Heart left ventricle (tissue), 16 donors: ENCODE results near the gene ANAPC2. TPM values are rescaled to one million over a fixed set of nuclear protein-coding genes. Genes with fewer than 3 reads are reported as not detected.

Source experiments
- ATAC-seq, 4 donors: fragments of 200-7000 bp; cut with Tn5 transposase; one replicate each; pipeline ENCODE4 v1.9.1; 2020 to 2022; ENCODE audit warnings: moderate library complexity in 4 of 4, mild to moderate bottlenecking in 3 of 4, moderate number of reproducible peaks in 1 of 4
- DNase-seq, 5 donors: peaks; one replicate each; pipeline ENCODE4 v3.0.0-alpha.2; 2020
- H3K27ac ChIP-seq, 12 donors: fragments of 200-600 bp; sonication (generic) in 4 of 12; one replicate each; pipeline versions ENCODE4 v1.5.0 to v1.8.0; 2016 to 2022; ENCODE audit warnings: mild to moderate bottlenecking in 2 of 12
- H3K27me3 ChIP-seq, 9 donors: fragments of 200-600 bp; sonication (generic) in 2 of 9; one replicate each; pipeline versions ENCODE4 v1.5.1 to v1.8.0; 2016 to 2022; ENCODE audit warnings: mild to moderate bottlenecking in 3 of 9
- H3K36me3 ChIP-seq, 9 donors: fragments of 200-600 bp; sonication (generic) in 2 of 9; one replicate each; pipeline versions ENCODE4 v1.5.0 to v1.8.0; 2018 to 2022; ENCODE audit warnings: mild to moderate bottlenecking in 2 of 9
- H3K4me1 ChIP-seq, 12 donors: fragments of 200-600 bp; sonication (generic) in 4 of 12; one replicate each; pipeline versions ENCODE4 v1.5.0 to v1.8.0; 2016 to 2022; ENCODE audit warnings: mild to moderate bottlenecking in 3 of 12
- H3K4me3 ChIP-seq, 12 donors: fragments of 200-600 bp; sonication (generic) in 4 of 12; one replicate each; pipeline versions ENCODE4 v1.5.0 to v1.8.0; 2017 to 2022; ENCODE audit warnings: mild to moderate bottlenecking in 9 of 12, moderate library complexity in 4 of 12
- H3K9me3 ChIP-seq, 12 donors: fragments of 200-600 bp; sonication (generic) in 4 of 12; one replicate each; pipeline versions ENCODE4 v1.5.0 to v1.8.0; 2016 to 2022; ENCODE audit warnings: mild to moderate bottlenecking in 1 of 12
- POLR2A ChIP-seq, 2 donors: fragments of 450-650 bp; IDR thresholded peaks; one replicate each; pipeline ENCODE4 v1.6.1; 2017; ENCODE audit warnings: antibody characterized with exemption in 2 of 2, mild to moderate bottlenecking in 2 of 2, moderate library complexity in 2 of 2
- WGBS, 4 donors: extraction: QIAGEN DNeasy Blood & Tissue Kit in 2 of 4; methylation state at CpG; one replicate each; pipeline versions ENCODE4 v1.1.5 to v1.1.7; 2013 to 2018; 5-methylcytosine and 5-hydroxymethylcytosine counted together
- intact Hi-C, 10 donors: fragments of 100-400 bp; cut with DNase I; formaldehyde crosslinking; loops; one replicate each; pipeline versions ENCODE4 v1.11.1 to v1.14.2; 2022
- polyA plus RNA-seq, 2 donors: library from polyadenylated mRNA; stranded (reverse); fragments of 200-250 nt; gene quantifications; one replicate each; pipeline ENCODE4 v1.2.3, GENCODE V29; 2013
- total RNA-seq, 9 donors: library from RNA; depleted of rRNA in 2 of 9; stranded (reverse); fragments of >200 nt in 2 of 9; fragmentation: NEBNext Ultra II Directional in 3 of 9; extraction: Animal tissue kit (Norgen Biotek cat#: 25700) in 3 of 9; gene quantifications; one replicate each; pipeline versions ENCODE4 v1.1.0 to v1.2.4, GENCODE V29; 2016 to 2023
- TF ChIP-seq, protein P1 (sequence below), 12 donors: fragments of 200-600 bp; sonication (generic) in 4 of 12; IDR thresholded peaks; one replicate each; pipeline versions ENCODE4 v1.5.0 to v1.8.0; 2018 to 2022; ENCODE audit warnings: antibody characterized with exemption in 12 of 12, mild to moderate bottlenecking in 5 of 12
- donor health status: ischemic (EF 13 %, LVEDD 7.1; RV severe dilation, severe dysfunction).
- donor health status: healthy with polysubstance abuse.
- donor health status: DM: no; HTN: yes; CAD: no.
- donor health status: DM: no; HTN: no; CAD: no.
- donor health status: ischemic (EF 25% LVEDD 6.9; RV normal size, moderate dysfunction).
- donor health status: ischemic (EF 25% LVEDD 5.7; RV mildly dilated, moderate dysfunction).
- donor health status: healthy.
- donor health status: DM: yes; HTN: yes; CAD: no.
- donor health status: ischemic (EF 35%, LVEDD 5.7; RV mildly dilated, moderate dysfunction).
- donor health status: nonischemic (EF 11% LVEDD 7.7; RV severe dilation, severe dysfunction).
- donor health status: DM: yes; HTN: yes; CAD: no.
- donor health status: PGD.
- donor health status: ischemic (EF 29% LVEDD 5.4; RV normal size, mild dysfunction).
- donor health status: nonischemic (EF 23%, LVEDD 6.1; RV moderate dilation, normal function).

Gene ANAPC2
- total and polyA plus RNA-seq, 11 donors = 14.3 to 35.9 (median 28.9) TPM

DNA sequence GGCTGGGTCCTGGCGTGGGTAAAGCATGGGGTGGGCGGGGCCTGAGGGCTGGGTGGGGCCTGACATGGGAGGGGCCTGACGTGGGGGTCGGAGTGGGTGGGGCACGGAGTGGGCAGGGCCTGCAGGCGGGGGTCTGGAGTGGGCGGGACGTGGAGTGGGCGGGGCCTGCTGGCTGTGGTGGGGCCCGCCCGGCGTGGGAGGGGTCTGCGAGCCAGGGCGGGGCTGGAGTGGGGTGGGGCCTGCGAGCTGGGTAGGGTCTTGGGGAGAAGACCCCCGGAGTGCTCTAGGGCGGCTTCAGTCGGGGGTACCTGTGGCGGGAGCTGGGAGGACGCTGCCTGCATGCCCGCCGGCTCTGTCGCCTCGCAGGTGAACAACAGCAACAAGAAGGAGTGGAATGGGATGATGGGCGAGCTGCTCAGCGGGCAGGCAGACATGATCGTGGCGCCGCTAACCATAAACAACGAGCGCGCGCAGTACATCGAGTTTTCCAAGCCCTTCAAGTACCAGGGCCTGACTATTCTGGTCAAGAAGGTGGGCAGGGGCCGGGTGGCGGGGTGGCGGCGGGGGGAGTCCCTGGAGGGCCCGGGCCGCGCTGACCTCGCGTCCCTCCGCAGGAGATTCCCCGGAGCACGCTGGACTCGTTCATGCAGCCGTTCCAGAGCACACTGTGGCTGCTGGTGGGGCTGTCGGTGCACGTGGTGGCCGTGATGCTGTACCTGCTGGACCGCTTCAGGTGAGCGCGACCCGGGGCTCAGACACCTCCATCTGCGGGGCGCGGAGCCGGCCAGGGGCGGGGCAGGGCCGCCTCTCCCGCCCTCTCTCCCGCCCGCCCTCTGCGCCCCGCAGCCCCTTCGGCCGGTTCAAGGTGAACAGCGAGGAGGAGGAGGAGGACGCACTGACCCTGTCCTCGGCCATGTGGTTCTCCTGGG lies 26.5 kb downstream of the ANAPC2 start:
- DNase-seq (no peak), ATAC-seq (no peak)
- intact Hi-C loops = no loop called here
- 6 to 9% (median 8%) methylated on average over 16 to 69 of the region's 71 CpGs for WGBS, 4 donors
- Histone ChIP-seq H3K4me1 (peaks cover 0 to 24% (median 10%) of the 10 kb centered on the region in 12 donors), H3K9me3 (no peaks in the 10 kb centered on the region), H3K4me3 (no peak overlapping the region), H3K27ac (no peak overlapping the region), H3K27me3 (peaks cover 68 to 100% (median 93%) of the 10 kb centered on the region in 9 donors), H3K36me3 (no peaks in the 10 kb centered on the region)
- TF ChIP-seq, protein P1, sequence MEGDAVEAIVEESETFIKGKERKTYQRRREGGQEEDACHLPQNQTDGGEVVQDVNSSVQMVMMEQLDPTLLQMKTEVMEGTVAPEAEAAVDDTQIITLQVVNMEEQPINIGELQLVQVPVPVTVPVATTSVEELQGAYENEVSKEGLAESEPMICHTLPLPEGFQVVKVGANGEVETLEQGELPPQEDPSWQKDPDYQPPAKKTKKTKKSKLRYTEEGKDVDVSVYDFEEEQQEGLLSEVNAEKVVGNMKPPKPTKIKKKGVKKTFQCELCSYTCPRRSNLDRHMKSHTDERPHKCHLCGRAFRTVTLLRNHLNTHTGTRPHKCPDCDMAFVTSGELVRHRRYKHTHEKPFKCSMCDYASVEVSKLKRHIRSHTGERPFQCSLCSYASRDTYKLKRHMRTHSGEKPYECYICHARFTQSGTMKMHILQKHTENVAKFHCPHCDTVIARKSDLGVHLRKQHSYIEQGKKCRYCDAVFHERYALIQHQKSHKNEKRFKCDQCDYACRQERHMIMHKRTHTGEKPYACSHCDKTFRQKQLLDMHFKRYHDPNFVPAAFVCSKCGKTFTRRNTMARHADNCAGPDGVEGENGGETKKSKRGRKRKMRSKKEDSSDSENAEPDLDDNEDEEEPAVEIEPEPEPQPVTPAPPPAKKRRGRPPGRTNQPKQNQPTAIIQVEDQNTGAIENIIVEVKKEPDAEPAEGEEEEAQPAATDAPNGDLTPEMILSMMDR (IDR thresholded peaks at IDR 0.05) = no peak
- TF ChIP-seq POLR2A (IDR thresholded peaks at IDR 0.05) = no peak

DNA sequence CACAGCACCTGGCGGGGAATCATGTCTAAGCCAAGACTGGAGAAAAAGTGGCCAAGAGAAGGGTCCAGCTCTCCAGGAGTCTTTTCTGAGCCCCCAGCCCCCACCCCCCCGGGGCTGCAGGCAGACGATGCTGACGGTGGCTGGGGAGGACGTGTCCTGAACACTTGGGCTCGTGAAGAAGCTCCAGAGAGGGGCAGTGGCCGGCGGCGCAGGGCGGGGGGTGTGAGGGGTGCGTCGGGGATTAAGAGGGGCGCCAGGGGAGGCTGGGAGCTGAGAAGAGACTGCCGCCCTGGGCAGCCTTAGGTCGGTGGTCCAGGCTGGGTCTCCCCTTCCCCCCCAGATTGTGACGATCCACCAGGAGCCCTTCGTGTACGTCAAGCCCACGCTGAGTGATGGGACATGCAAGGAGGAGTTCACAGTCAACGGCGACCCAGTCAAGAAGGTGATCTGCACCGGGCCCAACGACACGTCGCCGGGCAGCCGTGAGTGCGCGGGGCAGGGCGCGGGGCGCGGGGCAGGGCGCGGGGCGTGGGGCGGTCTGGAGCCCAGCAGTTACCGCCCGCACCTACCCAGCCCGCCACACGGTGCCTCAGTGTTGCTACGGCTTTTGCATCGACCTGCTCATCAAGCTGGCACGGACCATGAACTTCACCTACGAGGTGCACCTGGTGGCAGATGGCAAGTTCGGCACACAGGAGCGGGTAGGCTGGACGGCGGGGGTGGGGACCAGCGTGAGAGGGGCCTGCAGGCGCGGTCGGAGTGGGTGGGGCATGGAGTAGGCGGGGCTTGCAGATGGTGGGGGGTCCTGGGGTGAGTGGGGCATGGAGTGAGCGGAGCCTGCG lies 27.4 kb downstream of the ANAPC2 start:
- 30 to 36% (median 32%) methylated on average over 27 to 56 of the region's 56 CpGs for WGBS, 4 donors
- H3K4me3 ChIP-seq = no peak overlapping the region
- H3K27me3 ChIP-seq = peaks cover 60 to 100% (median 93%) of the 10 kb centered on the region in 9 donors
- H3K9me3 ChIP-seq = no peaks in the 10 kb centered on the region
- no peak for DNase-seq
- TF ChIP-seq POLR2A (IDR thresholded peaks at IDR 0.05) = no peak
- TF ChIP-seq, protein P1 (IDR thresholded peaks at IDR 0.05) = no peak
- ATAC-seq = no peak
- no peak overlapping the region for H3K27ac ChIP-seq
- peaks cover 0 to 31% (median 13%) of the 10 kb centered on the region in 12 donors for H3K4me1 ChIP-seq
- no peaks in the 10 kb centered on the region for H3K36me3 ChIP-seq
- intact Hi-C loops = no loop called here

DNA sequence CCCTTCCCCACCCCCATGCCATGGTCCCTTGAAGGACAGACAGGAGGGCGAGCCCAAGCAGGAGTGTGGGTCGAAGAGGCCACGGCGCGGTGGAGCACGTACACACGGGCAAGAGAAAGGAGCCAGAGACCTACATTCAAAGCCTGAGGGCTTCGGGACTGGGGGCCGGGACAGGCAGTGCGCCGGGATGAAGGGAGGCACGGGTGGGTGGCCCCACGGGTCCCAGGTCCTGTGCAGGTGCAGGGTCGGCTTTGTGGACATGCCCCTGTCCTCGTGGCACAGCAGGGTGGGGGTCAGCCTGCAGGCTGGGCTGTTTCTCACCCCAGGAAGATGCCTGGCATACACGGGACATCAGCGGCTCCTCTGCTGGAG lies 28.3 kb downstream of the ANAPC2 start:
- Histone ChIP-seq H3K4me3 (no peak overlapping the region), H3K4me1 (peaks cover 0 to 31% (median 13%) of the 10 kb centered on the region in 12 donors), H3K36me3 (no peaks in the 10 kb centered on the region), H3K27me3 (peaks cover 57 to 100% (median 92%) of the 10 kb centered on the region in 9 donors), H3K9me3 (no peaks in the 10 kb centered on the region), H3K27ac (no peak overlapping the region)
- TF ChIP-seq, protein P1 (IDR thresholded peaks at IDR 0.05) = no peak
- TF ChIP-seq POLR2A (IDR thresholded peaks at IDR 0.05) = no peak
- ATAC-seq = no peak
- 63 to 73% (median 68%) methylated on average over 16 to 17 of the region's 17 CpGs for WGBS, 4 donors
- DNase-seq = no peak
- intact Hi-C loops = no loop called here
